HEK293T (cell line): Measurements from ENCODE around the gene SETD6.

Experiments
- CTCF ChIA-PET: fragments of 350-600 bp; formaldehyde crosslinking; extraction: SDS; loops from one replicate; lab custom pipeline; 2021; ENCODE audit warnings: antibody characterized with exemption, inconsistent platforms; lab: Yijun Ruan, JAX
- POLR2A ChIA-PET: fragments of 350-600 bp; formaldehyde crosslinking; extraction: SDS; loops from one replicate; lab custom pipeline; 2020; ENCODE audit warnings: antibody characterized with exemption, inconsistent platforms; lab: Yijun Ruan, JAX
- DNase-seq: peaks from one replicate; pipeline ENCODE4 v3.0.0; 2012; ENCODE audit warnings: mixed read lengths; ENCODE audit errors: extremely low spot score
- ARNT ChIP-seq: fragments of 450-650 bp; IDR thresholded peaks from 2 replicates; pipeline ENCODE4 v1.6.1; 2017; ENCODE audit warnings: mild to moderate bottlenecking
- BHLHE40 ChIP-seq: fragments of 450-650 bp; IDR thresholded peaks from 2 replicates; pipeline ENCODE4 v1.6.1; 2016; ENCODE audit warnings: mild to moderate bottlenecking, moderate library complexity, borderline replicate concordance
- CTBP1 ChIP-seq: fragments of 450-650 bp; IDR thresholded peaks from 2 replicates; pipeline ENCODE4 v1.6.1; 2016; ENCODE audit warnings: borderline replicate concordance
- ELF4 ChIP-seq: fragments of 450-650 bp; IDR thresholded peaks from 2 replicates; pipeline ENCODE4 v1.6.1; 2017; ENCODE audit warnings: antibody characterized with exemption
- FOXA1 ChIP-seq: fragments of 450-650 bp; IDR thresholded peaks from 2 replicates; pipeline ENCODE4 v1.6.1; 2016; ENCODE audit warnings: mild to moderate bottlenecking
- FOXK2 ChIP-seq: fragments of 450-650 bp; IDR thresholded peaks from 2 replicates; pipeline ENCODE4 v1.6.1; 2016; ENCODE audit warnings: mild to moderate bottlenecking
- FOXM1 ChIP-seq: fragments of 450-650 bp; IDR thresholded peaks from 2 replicates; pipeline ENCODE4 v1.6.1; 2017; ENCODE audit warnings: mild to moderate bottlenecking, borderline replicate concordance
- HDGF ChIP-seq: fragments of 450-650 bp; IDR thresholded peaks from 2 replicates; pipeline ENCODE4 v1.6.1; 2017; ENCODE audit warnings: antibody characterized with exemption, borderline replicate concordance
- L3MBTL2 ChIP-seq: fragments of 450-650 bp; conservative IDR thresholded peaks from 2 replicates; pipeline ENCODE4 v1.6.1; 2016; ENCODE audit warnings: mild to moderate bottlenecking
- LEF1 ChIP-seq: fragments of 450-650 bp; IDR thresholded peaks from 2 replicates; pipeline ENCODE4 v1.6.1; 2017; ENCODE audit warnings: mild to moderate bottlenecking, borderline replicate concordance
- NFRKB ChIP-seq: fragments of 450-650 bp; IDR thresholded peaks from 2 replicates; pipeline ENCODE4 v1.6.1; 2016; ENCODE audit warnings: mild to moderate bottlenecking, moderate library complexity
- PKNOX1 ChIP-seq: fragments of 450-650 bp; IDR thresholded peaks from 2 replicates; pipeline ENCODE4 v1.6.1; 2016
- SP1 ChIP-seq: fragments of 450-650 bp; IDR thresholded peaks from 2 replicates; pipeline ENCODE4 v1.6.1; 2017
- SUZ12 ChIP-seq: fragments of 450-650 bp; IDR thresholded peaks from 2 replicates; pipeline ENCODE4 v1.6.1; 2016; ENCODE audit warnings: mild to moderate bottlenecking
- TARDBP ChIP-seq: fragments of 450-650 bp; IDR thresholded peaks from 2 replicates; pipeline ENCODE4 v1.6.1; 2016
- ZNF384 ChIP-seq: fragments of 450-650 bp; IDR thresholded peaks from 2 replicates; pipeline ENCODE4 v1.6.1; 2016

Gene SETD6

GRCh38 chr16:58478427-58478826, 36.9 kb upstream of the SETD6 start:
- POLR2A ChIA-PET: no interaction called here
- CTCF ChIA-PET: interaction anchor here (0.6 kb wide), 1 partner anchor 17 kb away, joined by 5 read pairs; no protein-coding TSS in a partner anchor
- TF ChIP-seq FOXK2 (no peak), CTBP1 (no peak), PKNOX1 (no peak), BHLHE40 (no peak), HDGF (no peak), L3MBTL2 (no peak), LEF1 (no peak), ZNF384 (no peak)

GRCh38 chr16:58481226-58481869, 34.0 kb upstream of the SETD6 start:
- DNase-seq: no peak
- ChIA-PET POLR2A (no interaction called here), CTCF (no interaction called here)
- TF ChIP-seq FOXK2 (no peak), NFRKB (no peak), HDGF (no peak), SP1 (no peak), ELF4 (no peak), ZNF384 (no peak), L3MBTL2 (no peak), LEF1 (no peak), FOXA1 (no peak)

More at GRCh38 chr16:58478427-58478826, 36.9 kb upstream of the SETD6 start:
- no peak for DNase-seq

GRCh38 chr16:58481931-58482330, 33.4 kb upstream of the SETD6 start:
- no peak for TF ChIP-seq SP1
- no peak for TF ChIP-seq ELF4
- no peak for TF ChIP-seq PKNOX1
- no peak for TF ChIP-seq CTBP1
- TF ChIP-seq FOXM1: no peak
- TF ChIP-seq HDGF: no peak
- TF ChIP-seq L3MBTL2: no peak
- no peak for TF ChIP-seq FOXA1
- no peak for TF ChIP-seq NFRKB
- ChIA-PET CTCF (no interaction called here), POLR2A (no interaction called here)
- no peak for DNase-seq

- POLR2A ChIA-PET: interaction anchor here (0.8 kb wide), 1 partner anchor 93 kb away, joined by 3 read pairs; the partner anchor contains the start of gene GINS3
- CTCF ChIA-PET: interaction anchor here (0.5 to 3.5 kb wide), 5 partner anchors 33 to 149 kb away, joined by 3 to 43 read pairs (median 5); no protein-coding TSS in a partner anchor
- TF ChIP-seq SUZ12: no peak
- TF ChIP-seq CTBP1: no peak
- TF ChIP-seq SP1: no peak
- TF ChIP-seq NFRKB: no peak
- no peak for TF ChIP-seq HDGF
- no peak for TF ChIP-seq TARDBP
- TF ChIP-seq L3MBTL2: no peak
- no peak for TF ChIP-seq PKNOX1
- no peak for TF ChIP-seq BHLHE40
- no peak for TF ChIP-seq LEF1
- TF ChIP-seq FOXK2: no peak
- no peak for TF ChIP-seq ARNT
- TF ChIP-seq ELF4: no peak
- no peak for TF ChIP-seq ZNF384
- TF ChIP-seq FOXM1: no peak
- DNase-seq: no peak
Observed at GRCh38 chr16:58485184-58485887, 30.0 kb upstream of the SETD6 start.

- peak; percentile 92 for DNase-seq
- peak; percentile 12; the same call in 1 of the 2 replicates for TF ChIP-seq L3MBTL2
- TF ChIP-seq LEF1: no peak
- ChIA-PET CTCF (interaction anchor here (0.6 to 3.5 kb wide), 14 partner anchors 12 to 298 kb away, joined by 3 to 43 read pairs (median 3); partner anchors contain the start of gene NDRG4), POLR2A (interaction anchor here (0.9 to 1.5 kb wide), 2 partner anchors 95 to 151 kb away, joined by 4 to 5 read pairs; partner anchors contain the start of gene GINS3)
Observed at GRCh38 chr16:58487566-58488351, 27.6 kb upstream of the SETD6 start.

GRCh38 chr16:58488531-58488930, 26.8 kb upstream of the SETD6 start:
- no peak for TF ChIP-seq NFRKB
- no peak for TF ChIP-seq CTBP1
- TF ChIP-seq SP1: no peak
- no peak for TF ChIP-seq FOXA1
- TF ChIP-seq FOXK2: no peak
- no peak for TF ChIP-seq LEF1
- no peak for TF ChIP-seq ARNT
- TF ChIP-seq BHLHE40: no peak
- no peak for TF ChIP-seq FOXM1
- TF ChIP-seq PKNOX1: no peak
- TF ChIP-seq ZNF384: no peak
- no peak for TF ChIP-seq HDGF
- TF ChIP-seq ELF4: no peak
- no peak for TF ChIP-seq L3MBTL2
- no peak for TF ChIP-seq TARDBP
- TF ChIP-seq SUZ12: no peak
- ChIA-PET CTCF (interaction anchor here (1.0 to 3.5 kb wide), 4 partner anchors 11 to 268 kb away, joined by 3 to 43 read pairs (median 6); partner anchors contain the start of gene NDRG4), POLR2A (interaction anchor here (0.7 to 1.5 kb wide), 2 partner anchors 96 kb away, joined by 3 to 5 read pairs; partner anchors contain the start of gene GINS3)
- no peak for DNase-seq
